CD4-positive, alpha-beta T cell treated with Interleukin-15 for 1 hour (primary cell): Measurements from ENCODE around the gene NCK2.

ENCODE experiments used
- DNase-seq: peaks from one replicate; pipeline ENCODE4 v3.0.0-alpha.2; 2020

The NCK2 gene

GRCh38 chr2:105854972-105855371 lies 110.3 kb downstream of the NCK2 start:
- DNase-seq: no peak

- DNase-seq: no peak
Measured at GRCh38 chr2:105856581-105856980, 111.9 kb downstream of the NCK2 start.

GRCh38 chr2:105857076-105857740 lies 112.5 kb downstream of the NCK2 start:
- DNase-seq: no peak

- no peak for DNase-seq
Measured at GRCh38 chr2:105858868-105859693, 114.4 kb downstream of the NCK2 start.

- DNase-seq: no peak
Measured at GRCh38 chr2:105859694-105859951, 114.9 kb downstream of the NCK2 start.

GRCh38 chr2:105860567-105860966 lies 115.9 kb downstream of the NCK2 start:
- no peak for DNase-seq

- no peak for DNase-seq
Measured at GRCh38 chr2:105861200-105861599, 116.5 kb downstream of the NCK2 start.

- no peak for DNase-seq
Measured at GRCh38 chr2:105862843-105863242, 118.1 kb downstream of the NCK2 start.

- no peak for DNase-seq
Measured at GRCh38 chr2:105864262-105864661, 119.5 kb downstream of the NCK2 start.

GRCh38 chr2:105865222-105865913 lies 120.7 kb downstream of the NCK2 start:
- DNase-seq: no peak

GRCh38 chr2:105866216-105867185 lies 121.8 kb downstream of the NCK2 start:
- no peak for DNase-seq

GRCh38 chr2:105867587-105867986 lies 122.9 kb downstream of the NCK2 start:
- no peak for DNase-seq

- no peak for DNase-seq
Measured at GRCh38 chr2:105868060-105868459, 123.3 kb downstream of the NCK2 start.

- DNase-seq: no peak
Measured at GRCh38 chr2:105869341-105869740, 124.6 kb downstream of the NCK2 start.

GRCh38 chr2:105870062-105870461 lies 125.3 kb downstream of the NCK2 start:
- no peak for DNase-seq

GRCh38 chr2:105870858-105871257 lies 126.1 kb downstream of the NCK2 start:
- DNase-seq: no peak

GRCh38 chr2:105872142-105872728 lies 127.5 kb downstream of the NCK2 start:
- DNase-seq: no peak

- DNase-seq: no peak
Measured at GRCh38 chr2:105872830-105873229, 128.1 kb downstream of the NCK2 start.

- no peak for DNase-seq
Measured at GRCh38 chr2:105873281-105873680, 128.6 kb downstream of the NCK2 start.

- peak; percentile 58 for DNase-seq
Measured at GRCh38 chr2:105873721-105874120, 129.0 kb downstream of the NCK2 start.

- no peak for DNase-seq
Measured at GRCh38 chr2:105874466-105874865, 129.8 kb downstream of the NCK2 start.

- DNase-seq: no peak
Measured at GRCh38 chr2:105875241-105875640, 130.5 kb downstream of the NCK2 start.

- no peak for DNase-seq
Measured at GRCh38 chr2:105876191-105876590, 131.5 kb downstream of the NCK2 start.
